Calu3 (cell line): Measurements from ENCODE around the gene NPAS4. TPM values are rescaled to one million over a fixed set of nuclear protein-coding genes. Genes with fewer than 3 reads are reported as not detected.

Experiments
- BruUV-seq: library from RNA; stranded (reverse); fragments of 400-500 nt; replicated peaks from 2 replicates; lab custom pipeline; 2021; lab: Mats Ljungman, UMichigan
- CTCF ChIA-PET: fragments of 300-600 bp; sonication (Branson Sonifier 250); formaldehyde crosslinking; loops from one replicate; lab custom pipeline; 2022; ENCODE audit warnings: antibody characterized with exemption; lab: Charles Lee
- DNase-seq: peaks from one replicate; pipeline ENCODE4 v3.0.0; 2022
- H3K27ac Mint-ChIP-seq: one replicate; pipeline ENCODE4 v1.8.0; 2022; ENCODE audit warnings: mixed read lengths; ENCODE audit not compliant: unreplicated experiment
- H3K27me3 Mint-ChIP-seq: one replicate; pipeline ENCODE4 v1.8.0; 2022; ENCODE audit warnings: mixed read lengths; ENCODE audit not compliant: unreplicated experiment
- H3K36me3 Mint-ChIP-seq: one replicate; pipeline ENCODE4 v1.8.0; 2022; ENCODE audit warnings: mild to moderate bottlenecking, moderate library complexity, mixed read lengths; ENCODE audit not compliant: insufficient read depth, unreplicated experiment
- H3K4me1 Mint-ChIP-seq: one replicate; pipeline ENCODE4 v1.8.0; 2022; ENCODE audit warnings: mild to moderate bottlenecking, low read depth, mixed read lengths; ENCODE audit not compliant: unreplicated experiment
- H3K4me3 Mint-ChIP-seq: one replicate; pipeline ENCODE4 v1.8.0; 2022; ENCODE audit warnings: mild to moderate bottlenecking, low read depth, moderate library complexity, mixed read lengths; ENCODE audit not compliant: unreplicated experiment
- H3K9me3 Mint-ChIP-seq: one replicate; pipeline ENCODE4 v1.8.0; 2022; ENCODE audit warnings: low read depth, mixed read lengths; ENCODE audit not compliant: unreplicated experiment
- intact Hi-C: fragments of 100-400 bp; cut with micrococcal nuclease; formaldehyde crosslinking; loops from one replicate; pipeline ENCODE4 v1.10.0; 2022; ENCODE audit not compliant: unreplicated experiment
- total RNA-seq: library from RNA; stranded (reverse); gene quantifications from 2 replicates; pipeline ENCODE4 v1.2.3, GENCODE V29; 2022
- TF ChIP-seq, protein P1 (sequence below): fragments of 200-600 bp; IDR thresholded peaks from one replicate; pipeline ENCODE4 v1.8.0; 2022; ENCODE audit warnings: antibody characterized with exemption; ENCODE audit not compliant: unreplicated experiment

The NPAS4 gene
- total RNA-seq, 1 experiment from 2014 or later = not detected

DNA sequence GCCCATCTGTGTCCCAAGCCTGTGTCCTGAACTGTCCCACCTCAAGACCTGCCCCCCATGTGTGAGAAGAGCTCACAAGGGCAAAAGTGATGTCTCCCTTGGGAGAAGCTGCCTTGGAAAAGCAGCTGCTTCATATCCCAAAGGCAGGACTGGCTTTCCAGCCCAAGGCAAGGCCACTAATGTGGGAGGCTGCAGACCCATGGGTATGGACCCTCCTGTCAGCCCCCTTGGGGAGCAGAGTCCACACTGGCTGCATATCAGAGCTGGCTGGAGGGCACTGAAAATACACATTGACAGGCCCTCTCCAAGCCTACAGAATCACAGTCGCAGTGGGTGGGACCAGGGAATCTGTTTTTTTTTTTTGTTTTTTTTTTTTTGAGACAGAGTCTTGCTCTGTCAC lies 48.6 kb downstream of the NPAS4 start:
- BruUV-seq = TSS peak; percentile 13
- Mint-ChIP-seq H3K36me3 (peaks cover 31% of the 10 kb centered on the region), H3K27me3 (no peaks in the 10 kb centered on the region), H3K27ac (no peak overlapping the region), H3K9me3 (no peaks in the 10 kb centered on the region), H3K4me3 (no peak overlapping the region), H3K4me1 (peaks cover 8% of the 10 kb centered on the region)
- no peak for DNase-seq
- intact Hi-C loops = no loop called here
- TF ChIP-seq, protein P1, sequence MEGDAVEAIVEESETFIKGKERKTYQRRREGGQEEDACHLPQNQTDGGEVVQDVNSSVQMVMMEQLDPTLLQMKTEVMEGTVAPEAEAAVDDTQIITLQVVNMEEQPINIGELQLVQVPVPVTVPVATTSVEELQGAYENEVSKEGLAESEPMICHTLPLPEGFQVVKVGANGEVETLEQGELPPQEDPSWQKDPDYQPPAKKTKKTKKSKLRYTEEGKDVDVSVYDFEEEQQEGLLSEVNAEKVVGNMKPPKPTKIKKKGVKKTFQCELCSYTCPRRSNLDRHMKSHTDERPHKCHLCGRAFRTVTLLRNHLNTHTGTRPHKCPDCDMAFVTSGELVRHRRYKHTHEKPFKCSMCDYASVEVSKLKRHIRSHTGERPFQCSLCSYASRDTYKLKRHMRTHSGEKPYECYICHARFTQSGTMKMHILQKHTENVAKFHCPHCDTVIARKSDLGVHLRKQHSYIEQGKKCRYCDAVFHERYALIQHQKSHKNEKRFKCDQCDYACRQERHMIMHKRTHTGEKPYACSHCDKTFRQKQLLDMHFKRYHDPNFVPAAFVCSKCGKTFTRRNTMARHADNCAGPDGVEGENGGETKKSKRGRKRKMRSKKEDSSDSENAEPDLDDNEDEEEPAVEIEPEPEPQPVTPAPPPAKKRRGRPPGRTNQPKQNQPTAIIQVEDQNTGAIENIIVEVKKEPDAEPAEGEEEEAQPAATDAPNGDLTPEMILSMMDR = no peak
- CTCF ChIA-PET = interaction anchor here (1.7 kb wide), 1 partner anchor 9 kb away, joined by 5 read pairs; no protein-coding TSS in a partner anchor

DNA sequence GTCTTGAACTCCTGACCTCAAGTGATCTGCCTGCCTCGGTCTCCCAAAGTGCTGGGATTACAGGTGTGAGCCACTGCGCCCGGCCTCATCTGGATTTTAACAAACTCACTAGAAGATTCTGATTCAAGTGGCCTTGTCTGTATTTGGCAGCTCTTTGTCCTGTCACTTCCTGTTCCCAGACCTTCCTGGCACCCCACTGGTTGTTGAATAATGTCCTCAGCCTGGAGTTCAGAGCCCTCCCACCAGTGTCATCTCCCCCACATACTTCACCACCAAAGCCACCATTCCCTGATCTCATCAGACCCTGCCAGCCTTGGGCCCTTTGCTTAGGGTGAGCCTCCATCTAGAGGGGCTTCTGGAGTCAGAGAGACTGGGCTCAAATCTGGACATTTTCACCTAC lies 49.2 kb downstream of the NPAS4 start:
- intact Hi-C loops = no loop called here
- Mint-ChIP-seq H3K36me3 (peaks cover 31% of the 10 kb centered on the region), H3K9me3 (no peaks in the 10 kb centered on the region), H3K27me3 (no peaks in the 10 kb centered on the region), H3K4me3 (no peak overlapping the region), H3K4me1 (peaks cover 8% of the 10 kb centered on the region), H3K27ac (no peak overlapping the region)
- TF ChIP-seq, protein P1 = no peak
- CTCF ChIA-PET = interaction anchor here (1.2 to 1.7 kb wide), 2 partner anchors 8 to 10 kb away, joined by 4 to 5 read pairs; partner anchors contain the start of gene DPP3
- no TSS peak for BruUV-seq
- no peak for DNase-seq

DNA sequence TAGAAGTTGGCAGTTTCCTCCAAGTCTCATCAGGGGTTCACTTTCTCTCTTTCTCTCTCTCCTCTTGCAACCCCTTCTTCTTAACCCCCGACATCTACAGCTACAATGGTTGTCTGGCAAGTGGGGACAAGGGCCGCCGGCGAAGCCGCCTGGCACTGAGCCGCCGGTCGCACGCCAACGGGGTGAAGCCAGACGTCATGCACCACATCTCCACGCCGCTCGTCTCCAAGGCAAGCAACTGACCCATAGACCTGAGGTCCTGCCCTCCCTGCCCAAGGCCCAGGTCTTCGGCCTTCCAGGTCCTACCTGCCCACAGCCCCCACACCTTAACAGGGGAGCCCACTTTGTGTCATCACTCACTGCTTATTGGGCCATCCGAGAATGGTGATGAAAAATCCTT lies 50.3 kb downstream of the NPAS4 start:
- H3K27me3 Mint-ChIP-seq = no peaks in the 10 kb centered on the region
- H3K27ac Mint-ChIP-seq = no peak overlapping the region
- DNase-seq = no peak
- CTCF ChIA-PET = interaction anchor here (1.2 kb wide), 1 partner anchor 9 kb away, joined by 4 read pairs; the partner anchor contains the start of gene DPP3
- peaks cover 29% of the 10 kb centered on the region for H3K36me3 Mint-ChIP-seq
- peaks cover 8% of the 10 kb centered on the region for H3K4me1 Mint-ChIP-seq
- TF ChIP-seq, protein P1 = no peak
- intact Hi-C loops = no loop called here
- no TSS peak for BruUV-seq
- H3K9me3 Mint-ChIP-seq = no peaks in the 10 kb centered on the region
- no peak overlapping the region for H3K4me3 Mint-ChIP-seq

DNA sequence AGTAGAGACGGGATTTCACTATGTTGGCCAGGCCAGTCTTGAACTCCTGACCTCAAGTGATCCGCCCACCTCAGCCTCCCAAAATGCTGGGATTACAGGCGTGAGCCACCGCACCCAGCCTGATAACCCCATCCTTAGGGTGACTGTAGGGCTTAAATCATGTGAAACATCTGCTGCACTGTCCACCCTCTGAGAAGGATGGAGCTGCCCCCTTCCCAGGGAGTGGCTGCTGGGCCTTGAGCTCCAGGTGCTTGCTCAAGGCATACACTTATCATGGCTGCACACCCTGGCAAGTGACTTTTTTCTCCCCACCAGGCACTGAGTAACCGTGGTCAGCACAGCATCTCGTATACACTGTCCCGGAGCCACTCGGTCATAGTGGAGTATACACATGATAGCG lies 51.2 kb downstream of the NPAS4 start:
- DNase-seq = no peak
- Mint-ChIP-seq H3K36me3 (peaks cover 26% of the 10 kb centered on the region), H3K27ac (no peak overlapping the region), H3K4me3 (no peak overlapping the region), H3K9me3 (no peaks in the 10 kb centered on the region), H3K27me3 (no peaks in the 10 kb centered on the region), H3K4me1 (peaks cover 7% of the 10 kb centered on the region)
- CTCF ChIA-PET = no interaction called here
- TF ChIP-seq, protein P1 = no peak
- intact Hi-C loops = no loop called here
- BruUV-seq = no TSS peak
